GM13977 (cell line): ENCODE results near the gene RNF133.

Experiments used
- DNase-seq: peaks from one replicate; pipeline ENCODE4 v3.0.0; 2012; ENCODE audit warnings: low spot score
- CTCF ChIP-seq: IDR thresholded peaks from 2 replicates; pipeline ENCODE4 v1.5.1; 2012; ENCODE audit warnings: mild to moderate bottlenecking, control low read depth; ENCODE audit not compliant: insufficient read depth; ENCODE audit errors: extremely low read depth, missing control alignments
- in situ Hi-C: fragments of 300-500 bp; cut with MboI; formaldehyde crosslinking; loops from one replicate; pipeline ENCODE4 v1.12.0; 2022; ENCODE audit warnings: low sequenced_read_pairs, low pct_unique_long_range_greater_than_20kb, mixed read lengths, inconsistent platforms; ENCODE audit not compliant: unreplicated experiment

The RNF133 gene

DNA sequence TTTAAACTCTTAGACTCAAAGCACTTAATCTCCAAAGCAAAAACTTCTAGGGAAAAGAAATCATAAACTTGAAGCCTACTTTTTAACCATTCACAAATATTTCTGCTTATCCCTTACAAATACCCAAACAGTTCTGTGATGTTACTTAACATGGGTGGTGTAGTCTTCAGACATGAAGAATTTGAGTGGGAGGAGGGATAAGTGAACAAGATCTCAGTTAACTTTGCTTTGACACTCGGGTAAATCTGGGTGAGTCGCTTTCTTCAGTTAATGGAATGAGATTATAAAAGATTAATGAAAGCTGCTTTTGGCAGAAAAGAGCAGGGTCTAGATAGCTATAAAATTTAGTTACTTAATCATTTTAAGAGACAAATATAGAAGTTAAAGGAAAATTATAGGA lies 47.5 kb downstream of the RNF133 start:
- no peak for TF ChIP-seq CTCF
- in situ Hi-C loops: no loop called here
- no peak for DNase-seq
